CD4-positive, alpha-beta T cell treated with Interleukin-17A for 1 hour (primary cell): ENCODE data around the gene PKLR.
"Not testable (repeated sequence)": the region's sequence is repeated elsewhere in the genome, so short reads cannot be mapped to it uniquely, and the experiment has no call there.

Experiments
- DNase-seq: peaks from one replicate; pipeline ENCODE4 v3.0.0-alpha.2; 2020

PKLR gene

DNA sequence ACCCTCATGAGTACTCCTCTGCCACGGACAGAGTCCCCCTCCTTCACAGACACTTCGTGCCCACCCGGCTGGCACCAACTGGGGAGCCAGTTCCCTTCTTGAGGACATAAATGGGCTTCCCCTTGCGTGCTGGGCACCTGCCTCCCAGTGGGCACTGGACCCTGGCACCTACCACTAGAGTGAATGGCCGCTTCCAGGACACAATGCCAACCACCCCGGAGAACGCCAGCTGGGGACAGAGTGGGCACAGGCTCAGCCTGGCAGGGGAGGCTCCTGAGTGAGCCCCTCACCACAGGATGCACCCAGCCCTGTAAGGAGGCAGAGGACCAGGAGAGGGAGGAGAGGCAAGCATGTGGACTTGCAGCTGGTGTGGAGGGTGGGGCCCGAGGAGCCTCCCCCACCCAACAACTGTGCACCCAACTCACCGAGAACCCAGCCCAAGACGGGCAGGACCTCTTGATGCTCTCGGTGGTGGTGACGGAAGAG lies 47.0 kb downstream of the PKLR start:
- no peak for DNase-seq

DNA sequence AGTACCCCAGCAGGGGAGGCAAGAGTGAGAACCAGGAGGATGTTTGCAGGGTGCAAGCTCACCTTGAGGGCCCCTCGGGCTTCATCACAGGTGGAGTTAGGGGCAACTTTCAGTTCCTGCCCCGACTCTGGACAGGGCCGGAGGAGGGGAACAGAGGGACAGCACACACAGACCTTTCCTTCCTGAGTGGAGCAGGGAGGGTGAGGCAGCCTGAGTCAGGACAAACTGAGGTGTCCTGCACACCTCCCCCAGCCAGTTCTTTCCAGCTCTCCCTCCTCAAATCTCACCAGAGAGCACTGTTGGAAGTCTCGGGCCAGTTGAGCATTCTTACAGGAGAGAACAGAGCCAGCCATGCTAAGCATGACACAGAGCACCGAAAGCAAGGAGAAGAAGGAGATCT lies 47.4 kb downstream of the PKLR start:
- DNase-seq, result no peak

DNA sequence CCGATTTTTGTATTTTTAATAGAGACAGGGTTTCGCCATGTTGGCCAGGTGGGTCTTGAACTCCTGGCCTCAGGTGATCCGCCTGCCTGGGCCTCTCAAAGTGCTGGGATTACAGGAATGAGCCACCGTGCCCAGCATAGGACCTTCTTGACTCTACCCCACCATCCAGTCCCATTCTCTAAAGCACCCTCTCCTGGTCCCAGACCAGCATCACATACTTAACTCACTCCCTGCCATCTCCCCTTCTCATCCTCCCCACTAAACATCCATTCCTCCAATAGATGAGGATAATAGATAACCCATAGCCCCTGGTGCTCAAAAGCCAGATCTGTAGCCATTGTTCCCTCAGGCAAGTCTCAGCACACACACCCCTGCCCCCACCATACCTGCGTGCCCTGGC lies 48.0 kb downstream of the PKLR start:
- DNase-seq, result no peak

DNA sequence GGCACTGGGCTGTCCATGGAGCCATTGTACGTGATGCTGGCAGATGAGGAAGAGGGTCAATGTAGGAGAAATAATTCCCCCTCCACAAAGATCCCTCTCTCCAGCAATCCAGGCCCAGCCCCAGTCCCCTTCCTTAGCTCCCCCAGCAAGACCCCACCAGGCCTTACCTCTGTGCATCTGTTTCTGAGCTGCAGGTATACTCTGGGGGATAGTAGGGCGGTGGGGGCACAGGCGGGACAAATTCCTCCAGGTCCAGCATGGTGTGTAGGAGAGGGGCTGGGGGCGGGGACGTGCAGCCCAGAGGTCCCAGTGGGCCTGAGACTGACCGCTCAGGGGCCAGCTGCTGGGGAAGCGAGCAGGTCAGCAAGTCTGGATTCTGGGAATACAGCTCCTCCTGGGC lies 49.7 kb downstream of the PKLR start:
- DNase-seq, result no peak

DNA sequence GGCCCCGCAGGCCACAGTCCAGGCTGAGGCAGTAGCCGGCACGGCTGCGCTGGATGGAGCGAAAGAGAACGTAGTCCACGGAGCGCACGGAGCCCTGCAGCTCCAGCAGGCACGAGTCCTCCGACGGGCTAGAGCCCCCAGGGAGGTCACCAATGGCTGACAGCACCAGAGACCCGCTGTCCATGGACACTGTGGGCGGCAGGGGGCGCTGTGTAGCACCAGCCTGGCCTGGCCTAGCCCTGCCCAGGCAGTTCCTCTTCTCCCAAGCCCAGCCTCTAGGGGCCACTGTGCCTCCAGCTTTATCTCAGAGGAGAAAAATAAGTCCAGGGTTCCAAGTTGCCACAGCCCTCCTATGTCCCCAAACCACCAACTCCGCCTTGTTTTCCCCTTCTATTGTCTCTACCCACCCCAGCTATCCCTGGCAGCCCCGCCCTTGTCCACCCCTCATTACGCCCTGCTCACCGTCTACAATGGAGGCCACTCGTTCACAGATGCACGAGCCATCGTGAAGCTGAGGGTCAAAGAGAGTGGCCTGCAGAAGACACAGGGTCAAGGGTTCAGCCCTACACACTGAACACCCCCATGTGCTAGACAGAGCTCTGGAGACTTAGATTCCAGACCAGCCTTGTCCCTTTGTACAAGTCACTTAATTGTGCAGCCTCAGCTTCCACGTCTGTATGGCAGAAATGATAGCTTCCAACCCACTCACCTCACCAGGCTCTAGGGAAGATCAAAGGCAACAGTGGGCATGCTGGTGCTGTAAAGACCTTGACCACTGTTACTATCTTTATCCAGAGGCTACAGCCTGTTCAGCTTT lies 50.4 kb downstream of the PKLR start:
- DNase-seq, result peak; percentile 95

DNA sequence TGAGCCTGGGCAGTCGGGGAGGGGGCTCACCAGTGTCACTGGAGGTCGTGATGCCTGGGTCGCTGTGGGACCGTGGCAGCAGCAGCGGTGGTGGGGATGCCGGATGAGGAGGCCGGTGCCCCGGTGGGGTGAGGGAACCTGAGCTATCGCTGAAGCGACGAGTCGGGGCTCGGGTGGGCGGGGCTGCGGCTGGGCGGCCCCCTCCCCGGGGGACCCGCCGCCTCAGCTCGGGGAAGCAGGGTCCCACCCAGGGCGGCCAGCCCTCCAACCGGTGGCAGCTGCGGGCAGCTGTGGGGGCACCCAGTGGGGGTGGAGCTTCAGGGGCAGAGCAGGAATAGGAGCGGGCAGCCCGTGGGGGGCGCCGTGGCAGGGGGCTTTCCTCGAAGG lies 51.0 kb downstream of the PKLR start:
- no peak for DNase-seq

DNA sequence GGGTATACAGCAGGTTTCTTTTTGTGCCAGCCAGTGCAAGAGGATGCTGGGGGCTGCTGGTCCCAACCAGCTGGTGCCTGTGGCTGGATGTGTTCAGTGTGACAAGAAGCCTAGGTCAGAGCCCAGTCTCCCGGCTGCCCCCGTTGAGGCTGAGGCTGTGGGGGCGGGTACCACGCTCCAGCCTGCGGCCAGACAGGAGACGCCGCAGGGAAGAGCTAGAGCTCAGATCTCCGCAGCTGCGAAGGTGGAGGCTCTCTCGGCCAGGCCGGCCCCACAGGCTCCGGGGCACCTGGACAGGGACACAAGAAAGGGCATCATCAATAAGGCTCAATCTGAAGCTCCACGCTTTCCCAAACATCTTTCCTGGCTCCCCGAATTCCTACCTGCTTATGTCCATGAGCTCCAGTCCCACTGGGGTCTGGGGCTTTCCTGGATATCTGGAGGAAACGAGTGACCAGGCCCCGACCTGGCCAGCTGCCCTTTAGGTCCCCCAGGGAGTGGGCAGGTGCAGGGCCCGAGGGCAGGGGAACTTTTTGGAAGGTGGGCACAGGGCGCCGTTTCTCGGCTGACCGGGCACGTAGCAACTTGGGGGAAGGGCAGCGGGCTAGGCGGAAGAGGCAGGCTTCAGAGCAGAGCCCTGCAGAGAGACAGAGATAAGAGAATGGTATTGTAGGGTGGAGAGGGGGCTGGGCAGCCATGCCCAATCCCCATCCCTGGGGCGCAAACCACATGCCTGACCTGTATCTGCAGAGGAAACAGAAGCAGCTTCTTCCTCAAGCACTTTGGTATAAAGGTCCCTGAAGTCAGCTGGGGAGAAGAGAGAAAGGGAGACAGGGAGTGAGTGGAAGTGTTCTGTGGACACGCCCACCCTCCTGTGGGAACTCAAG lies 53.3 kb downstream of the PKLR start:
- DNase-seq, result no peak

DNA sequence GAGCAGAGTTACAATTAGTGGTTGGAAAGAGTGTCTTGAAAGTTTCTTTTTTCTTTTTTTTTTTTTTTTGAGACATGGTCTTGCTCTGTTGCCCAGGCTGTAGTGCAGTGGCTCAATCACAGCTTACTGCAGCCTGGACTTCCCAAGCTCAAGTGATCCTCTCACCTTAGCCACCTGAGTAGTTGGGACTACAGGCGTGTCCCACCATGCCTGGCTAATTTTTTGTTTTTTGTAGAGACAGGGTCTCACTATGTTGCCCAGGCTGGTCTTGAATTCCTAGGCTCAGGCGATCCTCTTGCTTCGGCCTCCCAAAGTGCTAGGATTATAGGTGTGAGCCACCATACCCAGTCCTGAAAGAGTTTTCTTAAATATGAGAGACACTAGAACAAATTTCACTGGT lies 54.4 kb downstream of the PKLR start:
- DNase-seq, result not testable (repeated sequence)

DNA sequence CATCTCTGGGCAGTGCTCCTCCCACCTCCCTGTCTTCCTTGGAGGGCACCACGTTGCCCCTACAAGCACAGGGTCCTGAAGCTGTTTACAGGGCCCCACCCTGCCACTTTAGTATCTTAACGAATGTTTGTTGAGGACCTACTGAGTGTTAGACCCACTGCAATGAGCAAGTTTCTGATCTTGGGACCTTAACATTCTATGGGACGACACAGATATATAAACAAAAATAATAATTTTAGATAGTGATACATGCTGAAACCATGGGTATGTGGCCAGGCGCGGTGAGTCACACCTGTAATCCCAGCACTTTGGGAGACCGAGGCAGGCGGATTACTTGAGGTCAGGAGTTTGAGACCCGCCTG lies 56.1 kb downstream of the PKLR start:
- no peak for DNase-seq

DNA sequence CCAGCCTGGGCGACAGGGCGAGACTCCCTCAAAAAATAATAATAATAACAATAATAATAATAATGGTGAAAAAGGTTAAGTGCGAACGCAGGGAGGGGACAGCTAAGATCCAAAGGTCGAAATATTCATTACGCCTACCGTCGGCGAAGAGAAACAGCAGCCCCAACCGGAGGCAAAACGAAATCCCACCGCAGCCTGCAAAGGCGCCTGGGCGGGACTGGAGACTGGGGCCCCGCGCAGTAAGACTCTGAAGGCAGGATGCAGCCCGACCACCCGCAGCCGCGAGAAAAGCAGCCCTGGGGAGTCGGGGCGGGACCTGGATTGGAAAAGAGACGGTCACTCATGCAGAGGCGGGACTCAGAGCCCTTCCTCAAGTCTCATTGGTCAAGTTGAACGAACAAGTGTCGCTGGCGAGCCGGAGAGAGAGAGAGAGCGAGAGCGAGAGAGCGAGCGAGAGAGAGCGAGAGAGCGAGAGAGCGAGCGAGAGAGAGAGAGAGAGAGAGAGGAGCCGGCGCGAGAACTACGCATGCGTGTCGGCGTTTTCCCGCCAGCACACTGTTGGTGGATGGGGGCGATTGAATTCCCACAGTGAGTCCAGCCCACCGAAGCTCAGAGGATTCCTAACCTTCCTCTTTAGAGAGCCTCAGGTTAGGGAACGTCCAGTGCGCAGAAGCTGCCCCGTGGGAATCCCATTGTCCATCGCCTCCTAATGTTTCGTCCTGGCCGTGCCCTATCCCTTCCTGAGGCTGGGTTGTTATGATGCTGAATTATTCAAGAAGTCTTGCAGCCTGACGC lies 56.7 kb downstream of the PKLR start:
- peak; percentile 98 for DNase-seq

DNA sequence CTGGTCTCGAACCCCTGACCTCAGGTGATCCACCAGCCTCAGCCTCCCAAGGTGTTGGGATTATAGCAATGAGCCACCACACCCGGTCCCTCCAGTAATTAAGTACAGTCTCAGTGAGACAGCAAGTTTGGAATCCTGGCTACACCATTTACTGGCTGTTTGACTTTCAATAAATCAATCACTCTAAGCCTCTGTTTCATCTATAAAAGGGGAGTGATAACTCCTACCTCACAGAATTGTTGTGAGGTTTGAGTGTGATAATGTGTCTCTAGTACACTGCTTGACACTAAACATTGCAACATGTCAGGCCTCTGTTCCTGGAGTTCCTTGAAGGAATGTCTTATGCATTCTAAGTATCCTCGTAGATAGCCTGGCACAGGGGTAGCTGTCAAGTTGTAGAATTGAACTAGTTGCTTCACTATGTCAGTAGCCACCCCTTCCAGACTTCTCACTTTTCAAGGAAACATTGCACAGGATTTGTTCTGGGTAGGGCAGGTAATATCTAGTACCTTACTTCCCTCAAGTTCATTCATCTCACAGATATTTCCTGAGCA lies 58.4 kb downstream of the PKLR start:
- no peak for DNase-seq

DNA sequence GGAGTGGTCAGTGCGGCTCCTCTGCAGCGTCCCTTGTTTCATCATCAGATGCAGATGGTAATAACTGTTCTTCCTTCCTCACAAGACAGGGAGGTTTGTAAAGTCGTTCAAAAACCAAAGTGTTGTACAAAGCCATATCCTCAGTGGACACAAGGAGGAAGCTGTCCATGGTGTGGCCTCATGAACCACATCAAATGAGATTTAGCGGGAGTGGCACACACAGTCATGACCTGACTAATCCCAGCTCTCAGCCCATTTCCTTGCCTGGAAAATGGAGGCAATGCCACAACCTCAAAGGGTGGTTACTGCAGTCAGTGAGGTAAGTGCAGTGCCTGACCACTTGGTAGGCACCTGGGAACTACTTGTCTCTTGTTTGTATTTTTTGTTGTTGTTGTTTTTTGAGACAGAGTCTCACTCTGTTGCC lies 59.4 kb downstream of the PKLR start:
- peak; percentile 28 for DNase-seq

DNA sequence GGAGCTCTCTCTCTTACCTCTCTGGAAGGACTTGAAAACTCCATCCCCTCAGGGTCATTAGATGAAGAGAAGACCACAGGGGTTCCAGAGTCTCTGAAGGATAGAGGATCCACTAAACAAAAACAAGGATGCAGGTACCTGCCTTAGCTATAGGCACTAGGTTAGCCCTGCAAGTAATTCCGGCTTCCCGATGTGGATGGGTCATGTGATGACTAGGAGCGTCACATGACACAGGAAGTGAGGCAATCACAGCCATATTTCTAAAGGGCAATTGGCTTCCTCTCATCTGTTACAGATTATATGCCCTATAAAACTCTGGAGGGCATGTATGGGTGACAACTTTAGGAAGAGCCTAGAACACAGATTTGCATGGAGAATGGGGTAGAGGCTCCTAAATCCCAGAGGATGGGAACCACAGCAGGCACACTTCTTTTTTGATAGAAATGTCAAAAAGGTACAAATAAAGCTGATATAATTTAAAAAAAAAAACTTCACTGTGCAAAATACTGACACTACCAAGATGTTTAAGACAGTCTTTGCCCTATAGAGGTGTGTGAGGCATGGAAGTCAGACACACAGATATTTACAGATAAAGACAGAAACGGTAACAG lies 60.1 kb downstream of the PKLR start:
- peak; percentile 85 for DNase-seq
